GM10266 (cell line): ENCODE data around the gene TMEM132D.

ENCODE experiments used
- DNase-seq: peaks from one replicate; pipeline ENCODE4 v3.0.0; 2012; ENCODE audit errors: extremely low spot score
- TF ChIP-seq, protein P1 (sequence below): IDR thresholded peaks from 2 replicates; pipeline ENCODE4 v1.5.1; 2012; ENCODE audit warnings: mild to moderate bottlenecking, low read depth; ENCODE audit not compliant: control insufficient read depth, insufficient read depth; ENCODE audit errors: missing control alignments

TMEM132D gene

GRCh38 chr12:129675496-129675895 is 228.3 kb downstream of the TMEM132D start:
- no peak for DNase-seq
- TF ChIP-seq, protein P1, sequence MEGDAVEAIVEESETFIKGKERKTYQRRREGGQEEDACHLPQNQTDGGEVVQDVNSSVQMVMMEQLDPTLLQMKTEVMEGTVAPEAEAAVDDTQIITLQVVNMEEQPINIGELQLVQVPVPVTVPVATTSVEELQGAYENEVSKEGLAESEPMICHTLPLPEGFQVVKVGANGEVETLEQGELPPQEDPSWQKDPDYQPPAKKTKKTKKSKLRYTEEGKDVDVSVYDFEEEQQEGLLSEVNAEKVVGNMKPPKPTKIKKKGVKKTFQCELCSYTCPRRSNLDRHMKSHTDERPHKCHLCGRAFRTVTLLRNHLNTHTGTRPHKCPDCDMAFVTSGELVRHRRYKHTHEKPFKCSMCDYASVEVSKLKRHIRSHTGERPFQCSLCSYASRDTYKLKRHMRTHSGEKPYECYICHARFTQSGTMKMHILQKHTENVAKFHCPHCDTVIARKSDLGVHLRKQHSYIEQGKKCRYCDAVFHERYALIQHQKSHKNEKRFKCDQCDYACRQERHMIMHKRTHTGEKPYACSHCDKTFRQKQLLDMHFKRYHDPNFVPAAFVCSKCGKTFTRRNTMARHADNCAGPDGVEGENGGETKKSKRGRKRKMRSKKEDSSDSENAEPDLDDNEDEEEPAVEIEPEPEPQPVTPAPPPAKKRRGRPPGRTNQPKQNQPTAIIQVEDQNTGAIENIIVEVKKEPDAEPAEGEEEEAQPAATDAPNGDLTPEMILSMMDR, result no peak

- TF ChIP-seq, protein P1, result no peak
- DNase-seq, result no peak
Observed at GRCh38 chr12:129673806-129674205, 230.0 kb downstream of the TMEM132D start.

GRCh38 chr12:129672110-129672509 is 231.7 kb downstream of the TMEM132D start:
- no peak for DNase-seq
- TF ChIP-seq, protein P1, result no peak

- DNase-seq, result no peak
- TF ChIP-seq, protein P1, result no peak
Observed at GRCh38 chr12:129670256-129670920, 233.4 kb downstream of the TMEM132D start.

DNA sequence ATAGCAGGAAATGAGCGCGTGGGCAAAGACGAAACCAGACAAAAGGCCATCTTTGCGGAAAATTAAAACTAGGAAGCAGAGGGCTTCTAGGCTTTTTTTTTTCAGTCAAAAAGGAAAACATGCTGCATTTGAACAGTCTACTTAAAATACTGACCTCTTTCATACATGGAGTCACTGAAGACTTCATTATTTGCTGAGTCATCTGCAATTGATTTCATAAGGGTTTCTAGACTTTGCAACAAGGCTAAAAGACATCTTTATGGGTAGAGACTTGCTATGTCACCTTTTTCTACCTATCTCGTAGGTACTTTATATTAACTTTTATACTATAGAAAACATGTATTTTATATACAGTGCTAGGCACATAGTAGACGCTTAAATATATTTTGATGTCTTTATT is 238.4 kb downstream of the TMEM132D start:
- TF ChIP-seq, protein P1, result no peak
- no peak for DNase-seq

DNA sequence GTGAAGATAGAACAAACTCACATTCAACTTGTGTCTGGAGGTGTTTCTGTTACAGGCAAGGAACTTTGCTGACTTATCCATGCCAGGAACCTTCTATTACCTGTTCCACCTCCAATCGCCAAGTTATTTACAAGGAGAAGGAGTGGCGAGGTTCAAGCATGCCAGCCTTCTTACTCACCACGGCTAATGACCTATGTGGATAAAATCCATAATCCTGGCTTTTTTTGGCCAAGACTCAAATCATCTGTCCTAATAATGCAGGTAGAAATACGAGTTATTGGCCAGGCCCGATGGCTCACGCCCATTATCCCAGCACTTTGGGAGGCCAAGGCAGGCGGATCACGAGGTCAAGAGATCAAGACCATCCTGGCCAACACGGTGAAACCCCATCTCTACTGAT is 241.6 kb downstream of the TMEM132D start:
- no peak for DNase-seq
- TF ChIP-seq, protein P1, result no peak

DNA sequence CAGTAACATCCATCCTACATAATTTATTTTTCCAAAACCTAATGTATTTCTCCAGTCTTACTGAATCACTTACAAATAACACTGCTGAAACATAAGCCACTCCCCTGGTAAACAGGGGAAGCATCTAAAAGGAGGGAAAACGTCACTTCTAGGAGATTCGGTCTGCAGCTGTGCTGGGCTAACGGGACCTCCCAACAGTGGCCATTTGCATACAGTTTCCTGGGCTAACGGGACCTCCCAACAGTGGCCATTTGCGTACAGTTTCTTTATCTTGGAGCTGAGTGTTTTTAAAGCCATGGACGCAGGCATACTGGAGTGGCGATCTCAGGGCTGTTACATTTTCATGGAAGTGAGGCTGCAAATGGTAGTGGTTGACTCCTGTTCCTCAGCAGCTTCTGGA is 242.9 kb downstream of the TMEM132D start:
- no peak for DNase-seq
- TF ChIP-seq, protein P1, result no peak
